ENCODE measurements around the gene C12orf75. TPM values are rescaled to one million over a fixed set of nuclear protein-coding genes. Genes with fewer than 3 reads are reported as not detected.

Gene C12orf75
- total RNA-seq, 4 donors from 2014 or later, result 16.1 to 20.1 (median 18.3) TPM

DNA sequence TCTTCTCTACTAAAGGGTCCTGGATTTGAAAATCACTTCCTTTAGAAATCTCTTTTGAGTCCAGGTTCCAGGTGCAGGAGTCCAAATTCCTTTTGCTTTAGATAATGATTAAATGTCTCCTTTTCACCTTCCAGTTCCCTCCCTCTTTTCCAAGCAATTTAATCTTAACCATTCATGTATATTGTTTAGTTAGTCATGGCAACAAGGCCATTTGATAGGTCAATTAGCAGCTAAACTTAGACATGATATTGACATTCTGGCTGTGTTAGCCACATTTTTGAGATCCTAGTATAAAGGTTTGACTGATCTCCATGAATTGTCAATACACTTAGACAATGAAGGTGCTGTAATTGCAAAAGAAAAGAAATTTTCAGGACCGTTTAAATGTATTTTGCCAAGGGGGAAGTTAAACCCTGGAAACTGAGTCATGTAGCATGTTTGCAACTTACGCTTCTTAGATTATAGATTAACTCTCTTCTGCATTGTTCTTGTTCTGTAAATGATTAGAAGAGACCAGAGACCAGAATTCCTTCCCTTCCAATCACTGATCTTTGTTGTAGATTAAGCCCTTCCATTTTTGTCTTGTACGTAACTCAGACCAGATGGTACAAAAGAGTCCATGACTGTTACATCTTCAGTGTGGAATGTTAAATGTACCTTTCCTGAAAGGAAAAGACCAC lies 12.4 kb upstream of the C12orf75 start:
- no peak for DNase-seq

DNA sequence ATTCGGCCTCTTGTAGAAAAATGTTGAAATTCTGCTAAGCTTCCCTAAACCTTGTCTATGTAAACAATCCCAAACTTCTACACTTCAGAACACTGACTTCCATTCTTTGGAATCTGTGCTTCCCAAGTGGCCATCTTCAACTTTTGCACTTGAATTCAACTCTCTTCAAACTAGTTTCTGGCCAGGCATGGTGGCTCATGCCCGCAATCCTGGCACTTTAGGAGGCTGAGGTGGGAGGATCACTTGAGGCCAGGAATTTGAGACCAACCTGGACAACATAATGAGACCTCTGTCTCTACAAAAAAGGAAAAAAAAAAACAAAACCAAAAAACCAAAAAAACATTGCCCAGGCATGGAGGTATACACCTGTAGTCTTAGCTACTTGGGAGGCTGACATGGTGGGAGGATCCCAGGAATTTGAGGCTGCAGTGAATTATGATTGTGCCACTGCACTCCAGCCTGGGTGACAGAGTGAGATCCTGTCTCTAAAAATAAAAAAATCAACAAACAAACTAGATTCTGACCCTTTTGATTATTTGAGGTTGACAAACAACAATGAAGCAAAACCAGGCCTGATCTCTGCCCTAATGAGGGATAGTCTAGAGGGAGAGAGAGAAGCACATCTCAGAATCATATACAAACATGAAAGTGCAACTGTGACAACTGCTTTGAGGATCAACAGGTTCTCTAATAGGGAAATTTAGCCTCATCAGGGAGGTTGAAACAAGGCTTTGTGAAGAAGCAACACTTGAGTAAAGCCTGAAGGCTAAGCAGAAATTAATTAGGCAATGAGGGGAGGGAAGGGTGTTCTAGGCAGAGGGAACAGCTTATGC lies 11.6 kb upstream of the C12orf75 start:
- Histone ChIP-seq H3K4me1 (peaks cover 0 to 15% (median 0%) of the 10 kb centered on the region in 4 donors), H3K4me3 (no peak overlapping the region), H3K27ac (peak overlapping the region in 2 of 4 donors; percentile 79), H3K36me3 (no peaks in the 10 kb centered on the region), H3K9me3 (peaks cover 0 to 5% (median 0%) of the 10 kb centered on the region in 4 donors), H3K27me3 (no peaks in the 10 kb centered on the region)
- DNase-seq, result no peak
- TF ChIP-seq, protein P1, sequence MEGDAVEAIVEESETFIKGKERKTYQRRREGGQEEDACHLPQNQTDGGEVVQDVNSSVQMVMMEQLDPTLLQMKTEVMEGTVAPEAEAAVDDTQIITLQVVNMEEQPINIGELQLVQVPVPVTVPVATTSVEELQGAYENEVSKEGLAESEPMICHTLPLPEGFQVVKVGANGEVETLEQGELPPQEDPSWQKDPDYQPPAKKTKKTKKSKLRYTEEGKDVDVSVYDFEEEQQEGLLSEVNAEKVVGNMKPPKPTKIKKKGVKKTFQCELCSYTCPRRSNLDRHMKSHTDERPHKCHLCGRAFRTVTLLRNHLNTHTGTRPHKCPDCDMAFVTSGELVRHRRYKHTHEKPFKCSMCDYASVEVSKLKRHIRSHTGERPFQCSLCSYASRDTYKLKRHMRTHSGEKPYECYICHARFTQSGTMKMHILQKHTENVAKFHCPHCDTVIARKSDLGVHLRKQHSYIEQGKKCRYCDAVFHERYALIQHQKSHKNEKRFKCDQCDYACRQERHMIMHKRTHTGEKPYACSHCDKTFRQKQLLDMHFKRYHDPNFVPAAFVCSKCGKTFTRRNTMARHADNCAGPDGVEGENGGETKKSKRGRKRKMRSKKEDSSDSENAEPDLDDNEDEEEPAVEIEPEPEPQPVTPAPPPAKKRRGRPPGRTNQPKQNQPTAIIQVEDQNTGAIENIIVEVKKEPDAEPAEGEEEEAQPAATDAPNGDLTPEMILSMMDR (IDR thresholded peaks at IDR 0.05), result no peak
- TF ChIP-seq POLR2A (IDR thresholded peaks at IDR 0.05), result no peak

More for the DNA sequence above, 12.4 kb upstream of the C12orf75 start:
- peaks cover 0 to 15% (median 0%) of the 10 kb centered on the region in 4 donors for H3K4me1 ChIP-seq
- H3K36me3 ChIP-seq, result no peaks in the 10 kb centered on the region
- no peaks in the 10 kb centered on the region for H3K27me3 ChIP-seq
- no peak for TF ChIP-seq POLR2A (IDR thresholded peaks at IDR 0.05)
- TF ChIP-seq, protein P1 (IDR thresholded peaks at IDR 0.05), result no peak
- peak overlapping the region in 2 of 4 donors; percentile 79 for H3K27ac ChIP-seq
- H3K4me3 ChIP-seq, result no peak overlapping the region
- H3K9me3 ChIP-seq, result peaks cover 0 to 9% (median 0%) of the 10 kb centered on the region in 4 donors

DNA sequence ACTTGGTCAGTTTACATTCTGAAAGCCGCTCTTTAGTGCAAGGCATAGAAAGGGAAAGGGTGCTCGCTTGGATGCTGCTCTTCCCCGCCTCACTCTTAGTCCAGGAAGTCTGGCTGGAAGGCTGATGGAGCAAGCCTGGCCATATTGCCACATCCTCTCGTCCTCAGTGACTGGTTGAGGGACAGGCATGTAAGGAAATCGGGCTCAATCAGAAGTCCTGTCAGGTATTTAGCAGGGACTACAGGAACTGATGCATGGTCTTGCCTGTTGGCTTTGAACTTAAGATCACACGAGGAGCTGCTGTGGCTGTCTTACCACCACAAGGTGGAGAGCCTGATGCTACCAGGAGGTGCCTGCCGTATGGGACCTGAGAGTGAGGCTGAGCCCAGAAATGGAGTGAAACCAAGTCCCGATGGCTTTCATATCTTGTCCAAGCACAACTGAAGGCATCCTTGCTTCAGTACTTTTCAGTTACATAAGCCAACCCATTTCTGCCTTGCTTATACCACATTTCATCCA lies 10.7 kb upstream of the C12orf75 start:
- H3K4me1 ChIP-seq, result peaks cover 0 to 15% (median 0%) of the 10 kb centered on the region in 4 donors
- no peak overlapping the region for H3K4me3 ChIP-seq
- no peak for DNase-seq

DNA sequence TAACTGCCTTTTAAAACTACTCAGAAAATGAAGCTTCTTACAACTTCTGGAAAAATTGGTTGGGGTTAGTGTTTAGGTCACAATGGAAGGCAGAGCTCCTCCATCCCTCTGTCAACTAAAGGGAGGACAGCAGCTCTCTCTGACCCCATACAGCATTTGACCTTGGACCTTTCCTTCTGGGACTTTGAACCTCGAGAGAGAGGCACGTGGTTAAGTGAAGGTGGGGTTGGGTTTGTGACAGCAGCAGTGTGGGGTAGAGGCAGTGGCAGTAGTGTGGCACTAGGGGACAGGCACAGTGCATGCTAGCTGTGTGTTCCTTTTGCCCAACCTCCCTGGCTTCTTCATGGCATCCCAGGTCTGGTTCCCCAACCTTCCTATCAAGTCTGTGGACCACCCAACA lies 9.4 kb upstream of the C12orf75 start:
- H3K27ac ChIP-seq, result no peak overlapping the region
- H3K9me3 ChIP-seq, result no peaks in the 10 kb centered on the region
- H3K4me3 ChIP-seq, result no peak overlapping the region
- no peak for DNase-seq
- H3K36me3 ChIP-seq, result no peaks in the 10 kb centered on the region
- TF ChIP-seq POLR2A (IDR thresholded peaks at IDR 0.05), result no peak
- TF ChIP-seq, protein P1 (IDR thresholded peaks at IDR 0.05), result peak in 3 of 6 experiments; percentile 12 to 29 (median 18)
- H3K27me3 ChIP-seq, result no peaks in the 10 kb centered on the region
- H3K4me1 ChIP-seq, result peaks cover 0 to 15% (median 0%) of the 10 kb centered on the region in 4 donors

More for the DNA sequence above, 10.7 kb upstream of the C12orf75 start:
- Histone ChIP-seq H3K27ac (no peak overlapping the region), H3K27me3 (no peaks in the 10 kb centered on the region), H3K9me3 (no peaks in the 10 kb centered on the region), H3K36me3 (no peaks in the 10 kb centered on the region)
- no peak for TF ChIP-seq POLR2A (IDR thresholded peaks at IDR 0.05)
- TF ChIP-seq, protein P1 (IDR thresholded peaks at IDR 0.05), result no peak

DNA sequence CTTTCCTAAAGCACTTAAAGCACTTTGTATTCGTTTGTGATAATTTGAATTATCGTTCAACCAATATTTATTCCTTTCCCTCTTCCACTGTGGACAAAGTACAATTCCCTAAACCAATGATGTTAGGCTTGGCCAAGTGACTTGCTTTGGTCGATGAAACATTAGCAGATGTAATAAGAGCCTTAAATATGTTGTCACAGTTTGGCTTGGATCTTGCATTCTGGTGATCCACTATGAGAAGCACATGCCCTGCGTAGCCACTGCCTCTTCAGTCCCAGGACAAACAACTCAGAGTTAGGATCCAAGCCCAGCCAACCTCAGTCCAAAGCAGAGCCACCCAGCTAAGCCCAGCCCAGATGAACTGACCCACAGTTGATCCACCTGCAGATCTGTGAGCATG lies 8.4 kb upstream of the C12orf75 start:
- no peaks in the 10 kb centered on the region for H3K9me3 ChIP-seq
- H3K27ac ChIP-seq, result no peak overlapping the region
- no peaks in the 10 kb centered on the region for H3K27me3 ChIP-seq
- no peak overlapping the region for H3K4me3 ChIP-seq
- TF ChIP-seq, protein P1 (IDR thresholded peaks at IDR 0.05), result no peak
- TF ChIP-seq POLR2A (IDR thresholded peaks at IDR 0.05), result no peak
- DNase-seq, result no peak
- no peaks in the 10 kb centered on the region for H3K36me3 ChIP-seq
- peaks cover 0 to 7% (median 0%) of the 10 kb centered on the region in 4 donors for H3K4me1 ChIP-seq

Data from Peyer's patch (tissue), 4 donors.